ENCODE measurements around the gene ITK. TPM values are rescaled to one million over a fixed set of nuclear protein-coding genes. Genes with fewer than 3 reads are reported as not detected.

The ITK gene
- total RNA-seq, 1 experiment from 2014 or later, result not detected

Other genes with a start within 250 kb of the ITK start
- gene TIMD4, start 217.6 kb upstream of the ITK start, total RNA-seq (2014; rRNA removed; shearing (Covaris generic)), result not detected in 2 replicates
- gene HAVCR1, start 121.7 kb upstream of the ITK start, total RNA-seq (2014; rRNA removed; shearing (Covaris generic)), result not detected in 2 replicates
- 0.20 and 0.39 TPM in 2 replicates for gene HAVCR2, start 71.8 kb upstream of the ITK start, total RNA-seq (2014; rRNA removed; shearing (Covaris generic))
- gene MED7, start 38.0 kb upstream of the ITK start, total RNA-seq (2014; rRNA removed; shearing (Covaris generic)), result 9.7 and 13.2 TPM in 2 replicates
- not detected in 2 replicates for gene GARIN3, start 14.6 kb upstream of the ITK start, total RNA-seq (2014; rRNA removed; shearing (Covaris generic))
- 57.2 and 57.6 TPM in 2 replicates for gene CYFIP2, start 85.3 kb downstream of the ITK start, total RNA-seq (2014; rRNA removed; shearing (Covaris generic))

Measured in HT1080 (cell line).